HG03378 (cell line): ENCODE data around the gene AMD1.
"Not testable (repeated sequence)": the region's sequence is repeated elsewhere in the genome, so short reads cannot be mapped to it uniquely, and the experiment has no call there.

Experiments
- ATAC-seq: cut with Tn5 transposase; IDR thresholded peaks from one replicate; pipeline ENCODE4 v1.9.1; 2021; ENCODE audit warnings: mild to moderate bottlenecking, moderate library complexity; ENCODE audit not compliant: unreplicated experiment

AMD1 gene

DNA sequence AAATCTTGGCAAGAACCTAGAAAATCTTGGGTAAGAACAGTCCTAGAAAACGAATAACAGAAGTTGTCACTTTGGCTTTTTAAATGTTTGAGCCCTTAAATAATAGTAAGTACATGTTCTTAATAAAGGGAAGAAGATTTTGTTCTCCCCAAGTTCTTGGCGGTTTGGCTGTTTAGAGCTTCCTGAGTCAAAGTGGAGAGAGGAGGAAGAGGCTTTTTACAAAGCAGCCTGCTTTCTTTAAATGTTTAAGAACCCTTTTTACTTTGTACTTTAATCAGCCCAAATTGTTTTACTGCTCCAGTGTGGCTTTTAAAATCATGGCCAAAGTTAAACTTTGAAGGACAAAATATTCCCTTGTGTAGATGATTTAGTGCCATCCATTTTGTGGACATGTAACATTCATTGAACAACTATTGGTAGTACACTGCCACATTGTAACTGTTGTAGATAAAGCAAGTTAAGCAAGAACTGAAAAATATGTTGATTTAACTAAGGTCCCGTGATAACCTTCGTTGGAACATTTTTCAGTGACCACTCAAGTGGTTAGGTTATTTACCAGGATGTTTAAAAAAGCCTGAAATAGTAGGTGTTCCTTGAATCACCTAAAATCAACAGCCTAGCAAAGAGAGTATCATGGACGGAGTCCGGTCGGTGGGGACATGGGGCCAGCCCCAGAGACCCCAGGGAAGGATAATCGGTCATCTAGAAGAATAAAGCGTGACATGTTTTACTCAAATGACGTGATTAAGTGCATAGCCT lies 2.4 kb downstream of the AMD1 start:
- no peak for ATAC-seq

DNA sequence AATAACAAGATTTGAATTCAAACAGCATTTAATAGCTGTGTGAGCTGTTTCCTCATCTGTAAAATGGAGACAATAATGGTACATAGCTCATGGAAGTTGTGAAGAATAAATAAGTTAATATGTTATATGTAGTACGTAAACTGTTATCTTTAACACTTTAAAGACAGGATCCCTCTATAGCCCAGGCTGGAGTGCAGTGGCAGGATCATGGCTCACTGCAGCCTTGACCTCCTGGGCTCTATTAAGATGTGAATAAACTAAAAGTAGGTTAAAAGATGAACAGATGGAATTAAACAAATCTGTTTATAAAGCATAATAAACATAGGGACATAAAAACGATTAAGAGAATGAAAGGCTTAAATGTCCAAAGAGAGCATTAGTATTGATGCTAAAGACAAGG lies 3.0 kb downstream of the AMD1 start:
- ATAC-seq = no peak

DNA sequence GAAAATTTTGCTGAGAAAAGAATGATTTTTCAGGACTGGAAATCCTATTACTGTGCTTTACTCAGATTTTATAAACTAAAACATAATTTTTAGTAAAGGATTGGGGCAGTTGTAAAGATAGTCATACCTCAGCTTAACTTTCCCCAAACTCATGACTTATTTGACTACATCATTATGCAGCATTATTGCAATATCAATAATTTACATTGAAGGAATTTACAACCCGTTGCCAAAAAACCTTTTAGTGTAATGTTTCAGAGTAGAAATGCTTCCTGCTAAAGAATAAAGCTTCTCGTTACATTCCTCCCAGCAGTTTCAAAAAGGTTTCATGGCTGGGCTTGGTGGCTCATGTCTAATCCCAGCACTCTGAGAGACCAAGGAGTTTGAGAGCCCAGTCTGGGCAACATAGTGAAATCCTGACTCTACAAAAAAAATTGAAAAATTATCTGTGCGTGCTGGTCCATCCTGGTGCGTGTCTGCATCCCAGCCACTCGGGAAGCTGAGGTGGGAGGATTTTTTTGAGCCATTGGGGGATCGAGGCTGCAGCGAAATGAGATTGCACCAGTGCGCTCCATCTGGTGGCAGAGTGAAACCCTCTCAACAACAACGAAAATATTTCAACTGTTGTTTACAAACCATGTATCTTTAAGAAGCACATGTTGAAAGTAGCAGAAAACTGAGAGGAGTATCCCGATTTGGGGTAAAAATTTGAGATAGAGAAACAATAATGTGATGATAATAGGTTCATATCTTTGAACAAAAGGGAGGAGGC lies 4.4 kb downstream of the AMD1 start:
- ATAC-seq = no peak

DNA sequence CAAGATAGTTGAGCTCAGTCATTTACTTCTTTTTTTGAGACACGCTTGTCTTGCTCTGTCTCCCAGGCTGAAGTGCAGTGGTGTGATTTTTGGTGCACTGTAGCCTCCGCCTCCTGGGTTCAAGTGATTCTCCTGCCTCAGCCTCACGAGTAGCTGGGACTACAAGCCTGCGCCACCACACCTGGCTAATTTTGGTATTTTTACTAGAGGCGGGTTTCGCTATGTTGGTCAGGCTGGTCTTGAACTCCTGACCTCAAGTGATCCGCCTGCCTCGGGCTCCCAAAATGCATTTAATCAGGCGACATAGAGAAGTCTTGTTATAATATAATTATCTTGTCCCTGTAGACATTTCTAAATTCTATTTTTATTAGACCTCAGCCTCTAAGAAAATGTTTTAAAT lies 6.1 kb downstream of the AMD1 start:
- ATAC-seq = no peak

DNA sequence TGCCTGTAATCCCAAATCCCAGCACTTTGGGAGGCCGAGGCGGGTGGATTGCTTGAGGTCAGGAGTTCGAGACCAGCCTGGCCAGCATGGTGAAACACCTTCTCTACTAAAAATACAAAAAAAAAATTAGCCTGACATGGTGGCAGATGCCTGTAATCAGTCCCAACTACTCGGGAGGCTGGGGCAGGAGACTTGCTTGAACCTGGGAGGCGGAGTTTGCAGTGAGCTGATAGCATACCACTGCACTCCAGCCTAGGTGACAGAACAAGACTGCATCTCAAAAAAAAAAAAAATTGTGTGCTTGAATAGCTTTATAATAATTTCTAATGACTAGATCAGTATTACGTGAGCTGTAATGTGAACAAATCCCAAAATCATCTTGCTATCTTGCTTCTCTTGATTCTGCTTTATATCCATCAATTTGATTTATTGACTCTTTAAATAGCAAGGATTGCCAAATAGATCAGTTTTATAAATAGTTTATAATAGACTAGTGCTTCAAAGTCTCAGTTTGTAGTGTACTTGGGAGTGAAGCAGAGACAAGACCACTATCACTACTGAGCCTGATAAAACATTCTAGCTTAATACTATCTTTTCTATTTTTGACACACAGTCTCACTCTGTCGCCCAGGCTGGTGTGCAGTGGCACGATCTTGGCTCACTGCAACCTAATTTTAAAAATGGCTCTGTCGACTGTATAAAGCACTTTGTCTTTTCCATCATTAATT lies 7.1 kb downstream of the AMD1 start:
- no peak for ATAC-seq

DNA sequence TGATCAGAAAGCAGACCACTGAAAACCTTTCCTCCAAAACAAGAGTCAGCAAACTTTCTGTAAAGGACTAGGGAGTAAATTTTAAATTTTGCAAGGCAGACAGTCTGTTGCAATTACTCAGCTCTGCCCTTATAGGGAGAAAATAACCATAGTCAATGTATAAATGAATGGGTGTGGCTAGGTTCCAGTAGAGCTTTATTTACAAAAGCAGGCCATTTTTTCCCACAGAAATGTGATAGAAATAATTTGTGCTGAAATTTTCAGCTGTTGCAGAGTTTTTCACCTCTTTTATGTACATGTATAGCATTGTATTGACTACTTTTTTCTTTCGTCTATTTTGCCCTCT lies 7.7 kb downstream of the AMD1 start:
- ATAC-seq = no peak

DNA sequence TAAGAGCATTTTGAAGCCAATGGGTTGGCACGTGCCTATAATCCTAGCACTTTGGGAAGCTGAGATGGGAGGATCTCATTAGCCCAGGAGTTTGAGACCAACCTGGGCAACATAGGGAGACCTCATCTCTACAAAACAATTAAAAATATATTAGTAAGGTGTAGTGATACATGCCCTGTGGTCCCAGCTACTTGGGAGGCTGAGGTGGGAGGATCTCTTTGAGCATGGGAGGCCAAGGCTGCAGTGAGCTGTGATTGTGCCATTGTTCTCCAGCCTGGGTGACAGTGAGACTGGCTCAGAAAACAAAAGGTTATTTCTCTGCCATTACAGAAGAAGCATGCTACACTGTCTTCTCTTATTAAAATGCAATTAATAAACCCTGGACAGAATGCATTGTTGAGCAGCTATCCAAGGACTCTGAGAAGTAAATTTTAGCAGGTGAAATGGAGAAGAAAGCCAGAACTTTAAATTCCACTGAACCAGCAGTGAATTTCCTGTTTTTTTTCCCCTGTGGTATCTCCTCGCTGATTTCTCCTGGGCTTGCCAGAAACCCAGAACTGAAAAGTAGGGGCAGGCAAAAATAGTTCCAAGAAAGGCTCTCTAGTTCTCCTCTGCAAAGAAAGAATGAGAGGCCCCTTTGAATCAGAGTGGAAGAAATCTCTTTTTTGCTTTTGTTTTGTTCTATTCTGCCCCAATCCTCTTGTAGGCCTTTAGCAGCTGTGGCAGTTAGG lies 8.4 kb downstream of the AMD1 start:
- no peak for ATAC-seq

DNA sequence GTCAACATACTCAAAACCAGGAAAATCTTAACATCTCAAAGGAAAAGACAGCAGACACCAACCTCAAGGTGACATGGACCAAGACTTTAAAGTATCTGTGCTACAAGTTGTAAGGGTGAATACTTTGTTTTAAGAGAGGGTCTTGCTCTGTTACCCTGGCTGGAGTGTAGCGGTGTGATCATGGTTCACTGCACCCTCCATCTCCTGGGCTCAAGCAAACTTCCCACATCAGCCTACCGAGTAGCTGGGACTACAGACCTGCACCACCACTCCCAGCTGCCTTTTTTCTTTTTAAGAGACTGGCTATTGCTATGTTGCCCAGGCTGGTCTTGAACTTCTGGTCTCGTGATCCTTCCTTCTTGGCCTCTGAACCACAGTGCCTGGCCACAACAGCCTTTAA lies 9.7 kb downstream of the AMD1 start:
- no peak for ATAC-seq

DNA sequence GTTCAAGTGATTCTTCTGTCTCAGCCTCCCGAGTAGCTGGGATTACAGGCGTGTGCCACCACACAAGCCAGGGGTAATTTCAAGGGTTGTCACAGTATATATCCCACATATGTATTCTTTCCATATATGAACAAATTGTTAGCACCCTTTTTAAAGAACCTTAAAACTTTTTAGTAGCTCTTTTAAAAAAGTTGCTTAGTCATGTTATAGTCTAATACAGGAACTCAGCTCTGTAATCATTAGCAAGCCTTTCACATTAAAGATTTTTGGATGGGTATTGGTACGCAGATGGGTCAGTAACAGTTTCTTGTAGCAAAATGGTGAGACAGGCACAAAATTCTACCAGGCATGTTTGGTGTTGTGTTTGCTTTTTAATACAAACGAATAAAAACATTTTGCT lies 10.9 kb downstream of the AMD1 start:
- no peak for ATAC-seq

DNA sequence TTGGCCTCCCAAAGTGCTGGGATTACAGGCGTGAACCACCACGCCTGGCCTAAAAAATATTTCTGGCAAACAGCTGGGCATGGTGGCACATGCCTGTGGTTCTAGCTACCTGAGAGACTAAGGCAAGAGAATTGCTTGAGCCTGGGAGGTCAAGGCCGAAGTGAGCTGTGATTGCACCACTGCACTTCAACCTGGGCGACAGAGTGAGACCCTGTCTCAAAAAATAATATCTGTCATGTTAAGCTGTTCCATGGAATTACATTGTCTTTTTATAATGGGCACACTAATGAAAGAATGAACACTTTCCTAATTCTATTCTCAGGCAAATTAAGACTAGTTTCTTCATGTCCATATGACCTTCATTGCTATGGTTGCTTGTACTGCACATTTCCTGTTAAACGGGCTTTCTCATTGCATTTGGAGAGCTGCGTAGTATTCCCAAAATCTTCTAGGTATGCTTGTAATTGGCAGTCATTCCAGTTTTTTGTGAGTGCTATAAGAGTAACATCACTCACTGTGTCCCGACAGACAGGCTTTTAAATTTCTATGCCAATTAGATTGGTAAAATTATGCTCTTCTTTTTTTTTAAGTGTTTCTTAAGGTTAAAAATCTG lies 12.1 kb downstream of the AMD1 start:
- no peak for ATAC-seq

DNA sequence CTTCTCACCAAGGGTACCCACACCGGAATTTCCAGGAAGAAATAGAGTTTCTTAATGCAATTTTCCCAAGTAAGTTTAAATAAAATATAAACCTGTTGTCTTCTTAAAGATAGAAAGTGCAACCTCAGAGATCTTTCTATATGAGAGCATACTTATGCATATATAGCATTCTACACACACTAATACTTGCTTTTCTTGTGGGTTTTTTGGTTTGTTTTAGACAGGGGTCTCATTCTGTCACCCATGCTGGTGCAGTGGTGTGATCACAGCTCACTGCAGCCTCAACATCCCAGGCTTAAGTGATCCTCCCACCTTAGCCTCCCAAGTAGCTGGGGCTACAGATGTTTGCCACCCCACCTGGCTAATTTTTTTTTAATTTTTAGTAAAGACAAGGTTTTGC lies 15.7 kb downstream of the AMD1 start:
- ATAC-seq = no peak

DNA sequence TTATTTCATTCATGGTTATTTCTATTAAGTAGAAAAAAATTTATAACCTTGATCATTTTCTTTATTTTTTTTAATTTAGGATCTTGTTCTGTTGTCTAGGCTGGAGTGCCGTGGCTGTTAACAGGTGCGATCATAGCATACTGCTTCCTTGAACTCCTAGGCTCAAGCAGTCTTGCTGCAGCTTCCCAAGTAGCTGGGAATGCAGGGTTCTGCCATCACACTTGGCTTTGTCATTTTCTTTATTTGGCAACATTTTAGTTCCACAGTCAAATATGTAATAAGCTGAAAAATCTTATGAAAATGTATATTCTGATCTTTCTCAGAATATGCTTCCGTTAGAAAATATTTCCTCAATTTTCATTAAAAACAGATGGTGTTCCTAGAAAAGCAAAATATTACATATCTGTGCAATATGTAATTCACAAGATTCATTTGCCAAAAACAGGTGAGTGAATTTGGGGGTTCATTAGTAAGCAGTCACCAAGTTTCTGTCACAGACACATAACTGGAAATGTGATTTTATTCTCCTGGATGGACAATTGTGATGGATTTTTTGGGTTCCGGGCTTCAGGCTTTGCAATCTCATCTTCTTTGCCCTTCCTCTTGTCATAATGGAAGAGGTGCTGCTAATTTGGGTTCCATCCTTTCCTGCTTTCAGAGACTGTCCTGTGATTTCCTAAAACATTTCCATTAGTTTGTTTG lies 21.5 kb downstream of the AMD1 start:
- no peak for ATAC-seq

DNA sequence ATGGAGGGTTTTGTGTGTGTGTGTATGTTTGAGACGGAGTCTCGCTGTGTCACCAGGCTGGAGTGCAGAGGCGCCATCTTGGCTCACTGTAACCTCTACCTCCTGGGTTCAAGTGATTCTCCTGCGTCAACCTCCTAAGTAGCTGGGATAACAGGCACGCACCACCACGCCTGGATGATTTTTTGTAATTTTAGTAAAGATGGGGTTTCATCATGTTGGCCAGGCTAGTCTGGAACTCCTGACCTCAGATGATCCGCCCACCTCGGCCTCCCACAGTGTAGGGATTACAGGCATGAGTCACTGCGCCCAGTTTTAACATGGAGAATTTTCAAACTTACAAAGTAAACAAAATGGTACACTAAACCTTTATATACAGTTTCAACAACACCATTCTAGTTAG lies 22.8 kb downstream of the AMD1 start:
- no peak for ATAC-seq

DNA sequence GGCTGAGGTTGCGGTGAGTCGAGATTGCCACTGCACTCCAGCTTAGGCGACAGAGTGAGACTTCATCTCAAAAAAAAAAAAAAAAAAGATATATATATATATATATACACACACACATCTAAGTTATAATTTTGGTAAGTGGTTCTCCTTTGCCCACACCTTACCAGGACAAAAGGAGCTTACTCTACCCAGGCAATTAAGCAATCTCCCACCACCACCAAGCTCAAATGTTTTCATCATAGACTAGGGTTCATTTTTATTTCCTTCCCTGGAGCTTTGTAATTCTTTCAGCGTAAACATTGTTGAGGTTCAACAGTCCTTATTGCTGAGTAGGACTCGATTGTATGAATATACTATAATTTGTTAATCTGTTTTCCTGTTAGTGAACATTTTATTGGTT lies 23.5 kb downstream of the AMD1 start:
- ATAC-seq = no peak

DNA sequence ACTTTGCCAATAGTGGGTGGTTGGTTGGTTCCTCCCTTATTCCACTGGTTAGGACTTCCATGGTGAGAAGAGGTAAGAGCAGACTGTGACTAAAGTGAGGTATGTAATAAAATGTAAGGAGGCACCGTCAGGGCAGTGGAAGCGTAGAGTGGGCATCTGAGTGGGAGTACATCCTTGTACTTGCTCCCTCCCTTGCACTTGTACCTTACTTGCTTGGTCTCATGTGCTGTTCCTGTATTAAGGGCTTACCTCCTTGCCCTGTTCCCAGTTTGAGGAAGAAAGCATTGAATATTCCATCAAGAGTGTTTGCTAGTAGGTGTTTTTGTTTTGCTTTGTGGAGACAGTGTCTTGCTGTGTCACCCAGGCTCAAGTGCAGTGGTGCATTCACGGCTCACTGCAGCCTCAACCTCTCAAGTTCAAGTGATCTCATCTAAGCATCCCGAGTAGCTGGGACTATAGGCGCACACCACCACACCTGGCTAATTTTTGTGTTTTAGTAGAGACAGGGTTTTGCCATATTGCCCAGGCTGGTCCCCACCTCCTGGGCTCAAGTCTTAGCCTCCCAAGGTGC lies 25.5 kb downstream of the AMD1 start:
- no peak for ATAC-seq

DNA sequence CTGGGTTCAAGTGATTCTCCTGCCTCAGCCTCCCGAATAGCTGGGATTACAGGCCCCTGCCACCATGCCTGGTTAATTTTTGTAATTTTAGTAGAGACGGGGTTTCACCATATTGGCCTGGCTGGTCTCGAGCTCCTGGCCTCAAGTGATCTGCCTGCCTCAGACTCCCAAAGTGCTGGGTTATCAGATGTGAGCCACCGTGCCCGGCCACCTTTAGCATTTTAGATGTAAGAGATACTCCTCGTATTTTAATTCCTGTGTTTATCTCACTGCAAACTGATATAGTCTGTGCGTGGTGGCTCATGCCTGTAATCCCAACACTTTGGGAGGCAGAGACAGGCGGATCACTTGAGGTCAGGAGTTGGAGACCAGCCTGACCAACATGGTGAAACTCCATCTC lies 27.0 kb downstream of the AMD1 start:
- ATAC-seq = not testable (repeated sequence)

DNA sequence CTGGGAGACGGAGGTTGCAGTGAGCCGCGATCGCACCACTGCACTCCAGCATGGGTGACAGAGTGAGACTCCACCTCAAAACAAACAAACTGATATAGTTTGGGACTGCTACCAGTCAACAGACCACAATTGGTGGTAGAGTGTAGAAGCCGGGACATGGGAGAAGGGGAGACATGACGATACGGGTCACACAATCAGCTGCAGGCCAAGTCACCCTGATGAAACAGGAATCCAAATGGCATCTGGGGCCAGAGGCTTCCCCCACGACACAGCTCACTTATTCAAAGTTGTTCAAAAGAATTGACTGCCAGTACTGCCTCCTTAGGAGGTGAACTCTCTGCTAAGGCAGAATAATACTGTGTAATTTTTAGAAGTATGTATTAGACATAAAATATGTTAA lies 27.5 kb downstream of the AMD1 start:
- ATAC-seq = no peak

DNA sequence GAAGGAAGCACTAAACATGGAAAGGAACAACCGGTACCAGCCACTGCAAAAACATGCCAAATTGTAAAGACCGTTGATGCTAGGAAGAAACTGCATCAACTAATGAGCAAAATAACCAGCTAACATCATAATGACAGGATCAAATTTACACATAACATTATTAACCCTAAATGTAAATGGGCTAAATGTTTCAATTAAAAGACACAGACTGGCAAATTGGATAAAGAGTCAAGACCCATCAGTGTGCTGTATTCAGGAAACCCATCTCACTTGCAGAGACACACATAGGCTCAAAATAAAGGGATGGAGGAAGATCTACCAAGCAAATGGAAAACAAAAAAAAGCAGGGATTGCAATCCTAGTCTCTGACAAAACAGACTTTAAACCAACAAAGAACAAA lies 31.7 kb downstream of the AMD1 start:
- not testable (repeated sequence) for ATAC-seq

DNA sequence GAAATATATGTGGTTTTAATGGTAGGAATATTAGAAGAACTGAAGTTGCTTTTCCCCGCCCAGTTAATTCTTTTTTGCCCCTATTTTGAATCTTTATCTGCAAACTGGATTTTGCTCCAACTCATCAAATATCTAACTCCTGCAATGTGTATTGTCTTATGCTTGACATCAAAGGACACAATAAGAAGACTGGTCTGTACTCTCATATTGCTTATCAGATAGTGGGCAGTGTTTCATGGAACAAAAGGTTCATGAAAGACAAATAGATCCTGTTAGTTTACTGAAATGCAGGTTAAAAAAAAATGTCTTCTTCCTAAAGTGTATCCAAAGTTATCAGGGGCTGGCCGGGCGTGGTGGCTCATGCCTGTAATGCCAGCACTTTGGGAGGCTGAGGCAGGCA lies 56.2 kb downstream of the AMD1 start:
- no peak for ATAC-seq

DNA sequence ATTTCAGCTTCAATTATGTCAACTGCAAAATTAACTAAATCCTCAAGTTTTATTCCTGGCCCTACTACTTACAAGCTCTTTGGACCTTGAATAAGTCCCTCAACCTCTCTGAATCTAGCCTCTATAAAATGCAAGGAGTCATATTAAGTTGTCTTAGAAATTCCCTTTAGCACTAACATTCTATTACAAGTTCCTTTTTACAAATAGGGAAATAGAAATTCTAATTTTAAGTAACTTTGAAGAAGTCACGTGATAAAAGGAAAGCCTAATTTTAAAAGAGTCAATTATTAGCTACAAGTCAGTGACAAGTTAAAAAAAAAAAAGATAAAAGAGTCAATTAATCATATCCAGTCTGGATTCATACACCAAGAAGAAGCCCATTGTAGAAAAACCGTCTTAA lies 59.3 kb downstream of the AMD1 start:
- no peak for ATAC-seq
